H9 (cell line): Measurements from ENCODE around the gene UBXN7. TPM values are rescaled to one million over a fixed set of nuclear protein-coding genes. Genes with fewer than 3 reads are reported as not detected.

ENCODE experiments used
- DNase-seq: peaks from one replicate; pipeline ENCODE4 v3.0.0-alpha.2; 2017
- H2AFZ ChIP-seq: one replicate; pipeline ENCODE4 v1.6.1; 2013; ENCODE audit warnings: mild to moderate bottlenecking, low read length, control low read depth, moderate library complexity
- H2AK5ac ChIP-seq: 2 replicates; pipeline ENCODE4 v1.6.1; 2013; ENCODE audit warnings: low read length, control low read depth, mixed read lengths; ENCODE audit not compliant: insufficient read length
- H2BK120ac ChIP-seq: one replicate; pipeline ENCODE4 v1.6.1; 2013; ENCODE audit warnings: low read depth, mild to moderate bottlenecking, low read length, control low read depth, inconsistent platforms; ENCODE audit not compliant: poor library complexity, severe bottlenecking
- H2BK12ac ChIP-seq: 2 replicates; pipeline ENCODE4 v1.6.1; 2013; ENCODE audit warnings: low read length, control low read depth, mixed read lengths, low read depth; ENCODE audit not compliant: insufficient read length
- H2BK15ac ChIP-seq: 2 replicates; pipeline ENCODE4 v1.6.1; 2013; ENCODE audit warnings: low read depth, low read length, control low read depth
- H2BK20ac ChIP-seq: one replicate; pipeline ENCODE4 v1.6.1; 2013; ENCODE audit warnings: low read depth, mild to moderate bottlenecking, low read length, control low read depth, inconsistent platforms; ENCODE audit not compliant: poor library complexity, severe bottlenecking
- H2BK5ac ChIP-seq: 2 replicates; pipeline ENCODE4 v1.6.1; 2013; ENCODE audit warnings: low read length, control low read depth, mixed read lengths; ENCODE audit not compliant: insufficient read length
- H3K14ac ChIP-seq: 2 replicates; pipeline ENCODE4 v1.6.1; 2013; ENCODE audit warnings: low read length, control low read depth; ENCODE audit not compliant: insufficient read depth
- H3K18ac ChIP-seq: 2 replicates; pipeline ENCODE4 v1.6.1; 2013; ENCODE audit warnings: low read depth, mild to moderate bottlenecking, mixed read lengths, low read length, control low read depth; ENCODE audit not compliant: insufficient read length
- H3K23ac ChIP-seq: 2 replicates; pipeline ENCODE4 v1.6.1; 2013; ENCODE audit warnings: low read length, control low read depth, mixed read lengths, low read depth; ENCODE audit not compliant: insufficient read length
- H3K23me2 ChIP-seq: 2 replicates; pipeline ENCODE4 v1.6.1; 2013; ENCODE audit warnings: low read depth, mild to moderate bottlenecking, mixed read lengths, low read length, control low read depth; ENCODE audit not compliant: insufficient read length, poor library complexity, severe bottlenecking
- H3K27ac ChIP-seq: 2 replicates; pipeline ENCODE4 v1.5.1; 2013; ENCODE audit warnings: low read length, control low read depth, mixed read lengths, low read depth; ENCODE audit not compliant: insufficient read length
- H3K27me3 ChIP-seq: 2 replicates; pipeline ENCODE4 v1.6.1; 2013; ENCODE audit warnings: low read length, control low read depth, inconsistent platforms; ENCODE audit not compliant: insufficient read depth
- H3K4ac ChIP-seq: 2 replicates; pipeline ENCODE4 v1.6.1; 2013; ENCODE audit warnings: low read depth, mild to moderate bottlenecking, control low read depth, inconsistent platforms, low read length, moderate library complexity
- H3K4me1 ChIP-seq: 2 replicates; pipeline ENCODE4 v1.6.1; 2013; ENCODE audit warnings: low read length, control low read depth, inconsistent platforms; ENCODE audit not compliant: insufficient read depth
- H3K4me2 ChIP-seq: 2 replicates; pipeline ENCODE4 v1.6.1; 2013; ENCODE audit warnings: low read length, control low read depth, mixed read lengths; ENCODE audit not compliant: insufficient read length, insufficient read depth
- H3K56ac ChIP-seq: 2 replicates; pipeline ENCODE4 v1.6.1; 2013; ENCODE audit warnings: low read depth, mild to moderate bottlenecking, mixed read lengths, low read length, control low read depth; ENCODE audit not compliant: insufficient read length
- H3K79me1 ChIP-seq: 2 replicates; pipeline ENCODE4 v1.6.1; 2013; ENCODE audit warnings: low read depth, mild to moderate bottlenecking, moderate library complexity, low read length, control low read depth, inconsistent platforms; ENCODE audit not compliant: insufficient read depth, poor library complexity, severe bottlenecking
- H3K79me2 ChIP-seq: 2 replicates; pipeline ENCODE4 v1.6.1; 2013; ENCODE audit warnings: low read length, control low read depth, inconsistent platforms; ENCODE audit not compliant: insufficient read depth
- H3K9ac ChIP-seq: 2 replicates; pipeline ENCODE4 v1.6.1; 2013; ENCODE audit warnings: low read length, control low read depth, mixed read lengths; ENCODE audit not compliant: insufficient read length; ENCODE audit errors: extremely low read depth
- H3K9me3 ChIP-seq: one replicate; pipeline ENCODE4 v1.6.1; 2013; ENCODE audit warnings: low read depth, low read length, inconsistent platforms; ENCODE audit not compliant: control insufficient read depth
- H3T11ph ChIP-seq: one replicate; pipeline ENCODE4 v1.6.1; 2013; ENCODE audit warnings: mild to moderate bottlenecking, low read length, control low read depth, inconsistent platforms
- H4K20me1 ChIP-seq: one replicate; pipeline ENCODE4 v1.6.1; 2013; ENCODE audit not compliant: control insufficient read depth, insufficient read length, insufficient read depth
- H4K5ac ChIP-seq: 2 replicates; pipeline ENCODE4 v1.6.1; 2013; ENCODE audit warnings: low read depth, mild to moderate bottlenecking, mixed read lengths, low read length, control low read depth; ENCODE audit not compliant: insufficient read length
- H4K8ac ChIP-seq: replicated peaks from 2 replicates; pipeline ENCODE4 v1.6.1; 2013; ENCODE audit warnings: low read length, control low read depth, mixed read lengths, low read depth; ENCODE audit not compliant: insufficient read length
- H4K91ac ChIP-seq: 2 replicates; pipeline ENCODE4 v1.6.1; 2013; ENCODE audit warnings: low read depth, mild to moderate bottlenecking, moderate library complexity, mixed read lengths, low read length, control low read depth; ENCODE audit not compliant: insufficient read length
- H3K27ac Mint-ChIP-seq, 3 experiments: 2 replicates in 2 of 3; 3 replicates in 1 of 3; pipeline ENCODE4 v1.8.0; 2020 to 2021; ENCODE audit warnings: mixed read lengths in 3 of 3, mild to moderate bottlenecking in 1 of 3, moderate library complexity in 1 of 3
- H3K27me3 Mint-ChIP-seq: 2 replicates; pipeline ENCODE4 v1.8.0; 2021; ENCODE audit warnings: low read depth, mild to moderate bottlenecking, moderate library complexity, mixed read lengths
- H3K36me3 Mint-ChIP-seq, 3 experiments: 2 replicates in 2 of 3; 3 replicates in 1 of 3; pipeline ENCODE4 v1.8.0; 2020 to 2021; ENCODE audit warnings: low read depth in 3 of 3, mixed read lengths in 3 of 3; ENCODE audit not compliant: insufficient read depth in 1 of 3
- H3K4me1 Mint-ChIP-seq, 2 experiments: 2 replicates each; pipeline ENCODE4 v1.8.0; 2020; ENCODE audit warnings: mixed read lengths in 2 of 2
- H3K4me3 Mint-ChIP-seq, 2 experiments: 2 replicates in 1 of 2; 3 replicates in 1 of 2; pipeline ENCODE4 v1.8.0; 2020 to 2021; ENCODE audit warnings: mild to moderate bottlenecking in 2 of 2, mixed read lengths in 2 of 2, moderate library complexity in 1 of 2
- H3K9me3 Mint-ChIP-seq, 2 experiments: 2 replicates in 1 of 2; 3 replicates in 1 of 2; pipeline ENCODE4 v1.8.0; 2020; ENCODE audit warnings: mild to moderate bottlenecking in 2 of 2, mixed read lengths in 2 of 2, moderate library complexity in 1 of 2
- WGBS: extraction: QIAGEN DNeasy Blood & Tissue Kit; methylation state at CpG from one replicate; pipeline ENCODE4 v1.1.7; 2013; ENCODE audit warnings: missing lambda C conversion rate, low lambda C conversion rate, mixed read lengths; ENCODE audit not compliant: insufficient read length; ENCODE audit errors: extremely low coverage; 5-methylcytosine and 5-hydroxymethylcytosine counted together
- total RNA-seq: library from RNA; stranded (reverse); gene quantifications from 2 replicates; pipeline ENCODE4 v1.2.1, GENCODE V29; 2021
- TF ChIP-seq, protein P1 (sequence below): fragments of 200-600 bp; sonication (generic); conservative IDR thresholded peaks from 3 replicates; pipeline ENCODE4 v1.8.0; 2021; ENCODE audit warnings: antibody characterized with exemption, mild to moderate bottlenecking

The UBXN7 gene
- total RNA-seq, 1 experiment from 2014 or later: 110 TPM

DNA sequence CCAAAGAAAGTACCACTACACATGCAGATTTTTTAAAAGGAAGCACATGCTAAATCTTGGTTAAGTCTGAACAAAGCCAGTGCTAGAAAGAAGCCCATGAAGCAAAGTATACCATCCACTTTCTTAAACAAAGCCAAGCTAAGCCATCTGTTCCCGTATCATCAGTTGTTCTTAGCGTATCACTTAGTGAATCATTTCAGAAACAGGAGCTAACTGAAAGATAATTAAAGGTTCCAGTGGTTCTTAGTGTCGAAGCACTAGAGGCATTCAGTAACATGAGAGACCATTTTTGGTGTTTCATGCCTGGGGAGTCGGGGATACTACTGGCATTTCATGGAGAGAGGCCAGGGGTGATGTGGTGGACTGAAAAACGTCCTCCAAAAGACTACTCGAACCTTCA lies 12.8 kb downstream of the UBXN7 start:
- Histone ChIP-seq H2BK20ac (no peak overlapping the region), H4K8ac (no peak overlapping the region), H3K4me1 (peaks cover 4% of the 10 kb centered on the region; the same call in 1 of the 2 replicates), H3K4me2 (no peak overlapping the region), H3K27ac (no peak overlapping the region), H4K5ac (no peak overlapping the region), H3K56ac (no peak overlapping the region), H2AFZ (no peak overlapping the region), H3K23me2 (no peaks in the 10 kb centered on the region), H2BK12ac (no peak overlapping the region), H3K79me2 (peaks cover 44% of the 10 kb centered on the region; the same call in 1 of the 2 replicates), H2BK120ac (no peak overlapping the region), H3K18ac (no peak overlapping the region), H4K20me1 (no peaks in the 10 kb centered on the region), H4K91ac (no peak overlapping the region), H3K9me3 (no peaks in the 10 kb centered on the region), H3K27me3 (no peaks in the 10 kb centered on the region), H3K4ac (no peak overlapping the region), H2AK5ac (no peak overlapping the region), H2BK5ac (no peak overlapping the region), H3K23ac (no peak overlapping the region), H3K79me1 (peaks cover 3% of the 10 kb centered on the region), H3T11ph (no peak overlapping the region), H2BK15ac (no peak overlapping the region), H3K14ac (no peak overlapping the region), H3K9ac (no peak overlapping the region)
- TF ChIP-seq, protein P1, sequence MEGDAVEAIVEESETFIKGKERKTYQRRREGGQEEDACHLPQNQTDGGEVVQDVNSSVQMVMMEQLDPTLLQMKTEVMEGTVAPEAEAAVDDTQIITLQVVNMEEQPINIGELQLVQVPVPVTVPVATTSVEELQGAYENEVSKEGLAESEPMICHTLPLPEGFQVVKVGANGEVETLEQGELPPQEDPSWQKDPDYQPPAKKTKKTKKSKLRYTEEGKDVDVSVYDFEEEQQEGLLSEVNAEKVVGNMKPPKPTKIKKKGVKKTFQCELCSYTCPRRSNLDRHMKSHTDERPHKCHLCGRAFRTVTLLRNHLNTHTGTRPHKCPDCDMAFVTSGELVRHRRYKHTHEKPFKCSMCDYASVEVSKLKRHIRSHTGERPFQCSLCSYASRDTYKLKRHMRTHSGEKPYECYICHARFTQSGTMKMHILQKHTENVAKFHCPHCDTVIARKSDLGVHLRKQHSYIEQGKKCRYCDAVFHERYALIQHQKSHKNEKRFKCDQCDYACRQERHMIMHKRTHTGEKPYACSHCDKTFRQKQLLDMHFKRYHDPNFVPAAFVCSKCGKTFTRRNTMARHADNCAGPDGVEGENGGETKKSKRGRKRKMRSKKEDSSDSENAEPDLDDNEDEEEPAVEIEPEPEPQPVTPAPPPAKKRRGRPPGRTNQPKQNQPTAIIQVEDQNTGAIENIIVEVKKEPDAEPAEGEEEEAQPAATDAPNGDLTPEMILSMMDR: no peak
- WGBS: no CpG with 5 or more reads among the region's 6 CpGs
- Mint-ChIP-seq H3K27me3 (no peaks in the 10 kb centered on the region), H3K27ac (peak overlapping the region in 1 of 3 experiments; percentile 15; a peak in 2 of 7 replicates), H3K4me1 (peaks cover 11 to 23% of the 10 kb centered on the region in 2 experiments), H3K9me3 (no peaks in the 10 kb centered on the region), H3K36me3 (peaks cover 5 to 12% (median 9%) of the 10 kb centered on the region in 3 experiments; a peak in 5 of 7 replicates), H3K4me3 (no peak overlapping the region)
- DNase-seq: no peak
